ENCODE results near the gene CHMP4A.

- TF ChIP-seq CTCF (IDR thresholded peaks at IDR 0.05) (no peak), POLR2A (IDR thresholded peaks at IDR 0.05) (no peak)
Measured at GRCh38 chr14:24185741-24186140, 27.5 kb downstream of the CHMP4A start.
